Measurements from ENCODE around the gene NPSR1.

DNA sequence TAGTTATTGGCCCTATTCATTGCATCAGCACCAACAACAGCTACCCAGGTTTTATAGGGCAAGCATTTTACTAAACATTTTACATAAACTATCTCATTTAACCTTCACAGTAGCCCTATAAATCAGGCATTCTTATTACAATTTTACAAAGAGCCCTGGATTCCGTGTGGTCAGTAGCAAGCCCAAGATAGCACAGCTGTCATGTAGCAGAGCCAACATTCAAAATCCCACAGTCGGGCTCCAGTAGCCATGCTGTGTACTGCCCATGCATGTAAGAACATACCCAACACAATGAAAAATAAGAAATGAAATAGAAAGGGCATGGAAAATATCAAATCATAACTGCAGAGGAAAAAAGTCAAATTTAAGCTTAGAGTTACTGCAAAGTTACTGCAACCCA is 102.3 kb downstream of the NPSR1 start:
- TF ChIP-seq, protein P1, sequence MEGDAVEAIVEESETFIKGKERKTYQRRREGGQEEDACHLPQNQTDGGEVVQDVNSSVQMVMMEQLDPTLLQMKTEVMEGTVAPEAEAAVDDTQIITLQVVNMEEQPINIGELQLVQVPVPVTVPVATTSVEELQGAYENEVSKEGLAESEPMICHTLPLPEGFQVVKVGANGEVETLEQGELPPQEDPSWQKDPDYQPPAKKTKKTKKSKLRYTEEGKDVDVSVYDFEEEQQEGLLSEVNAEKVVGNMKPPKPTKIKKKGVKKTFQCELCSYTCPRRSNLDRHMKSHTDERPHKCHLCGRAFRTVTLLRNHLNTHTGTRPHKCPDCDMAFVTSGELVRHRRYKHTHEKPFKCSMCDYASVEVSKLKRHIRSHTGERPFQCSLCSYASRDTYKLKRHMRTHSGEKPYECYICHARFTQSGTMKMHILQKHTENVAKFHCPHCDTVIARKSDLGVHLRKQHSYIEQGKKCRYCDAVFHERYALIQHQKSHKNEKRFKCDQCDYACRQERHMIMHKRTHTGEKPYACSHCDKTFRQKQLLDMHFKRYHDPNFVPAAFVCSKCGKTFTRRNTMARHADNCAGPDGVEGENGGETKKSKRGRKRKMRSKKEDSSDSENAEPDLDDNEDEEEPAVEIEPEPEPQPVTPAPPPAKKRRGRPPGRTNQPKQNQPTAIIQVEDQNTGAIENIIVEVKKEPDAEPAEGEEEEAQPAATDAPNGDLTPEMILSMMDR (IDR thresholded peaks at IDR 0.05; ENCODE audit: poor library complexity) = no peak
- TF ChIP-seq EZH2 (IDR thresholded peaks at IDR 0.05; ENCODE audit: borderline replicate concordance) (no peak), EZH2phosphoT487 (IDR thresholded peaks at IDR 0.05; ENCODE audit: low read depth, severe bottlenecking, unreplicated experiment) (no peak)

Measured in hepatocyte (in vitro differentiated cells).